ENCODE data around the gene ADPRS. TPM values are rescaled to one million over a fixed set of nuclear protein-coding genes. Genes with fewer than 3 reads are reported as not detected.
A peak's percentile ranks its signal among the peaks of the same experiment; 100 is the strongest.

Gene ADPRS
- total RNA-seq, 1 experiment from 2014 or later, result 27.8 TPM

DNA sequence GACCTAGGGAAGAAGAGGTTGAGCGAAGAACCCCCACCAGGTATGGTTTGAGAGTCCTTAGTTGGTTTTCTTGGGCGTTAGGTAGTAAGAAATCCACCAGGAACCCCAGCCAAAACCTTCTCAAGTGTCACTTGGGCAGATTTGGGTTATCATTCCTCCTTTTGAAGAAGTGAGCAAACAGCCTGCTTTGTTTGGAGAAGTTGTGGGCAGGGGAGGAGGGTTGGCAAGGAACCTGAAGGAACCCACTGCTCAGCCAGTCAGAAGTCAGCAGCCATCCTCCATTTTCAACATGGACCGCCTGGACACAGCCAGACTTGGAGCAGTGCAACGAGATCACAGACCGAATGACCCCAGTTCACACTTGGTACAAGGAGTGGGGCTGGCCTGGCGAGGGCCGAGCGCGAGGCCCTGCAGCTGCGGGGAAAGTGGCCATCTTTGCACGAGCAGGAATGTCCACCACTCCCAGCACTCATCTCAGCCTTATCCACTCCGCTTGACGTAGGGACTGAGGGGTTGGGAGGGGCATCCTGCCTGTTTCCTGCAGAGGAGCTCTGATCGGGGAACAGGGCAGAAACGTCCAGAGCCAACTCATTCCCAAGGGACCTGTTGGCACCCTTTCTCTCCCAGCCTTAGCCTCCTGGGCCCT is 7.2 kb downstream of the ADPRS start:
- H4K8ac ChIP-seq (replicated peaks; ENCODE audit: insufficient read length, low read depth, low read length), result no peak overlapping the region
- no peak overlapping the region for H3T11ph ChIP-seq (ENCODE audit: low read length)
- H2BK120ac ChIP-seq (ENCODE audit: low read depth, low read length, poor library complexity, severe bottlenecking), result no peak overlapping the region
- no peak for TF ChIP-seq CTCF (conservative IDR thresholded peaks at IDR 0.05)
- H3K27me3 ChIP-seq (ENCODE audit: insufficient read depth, low read length), result no peaks in the 10 kb centered on the region
- no peak overlapping the region for H3K9ac ChIP-seq (ENCODE audit: extremely low read depth, insufficient read length, low read length)
- no peaks in the 10 kb centered on the region for H3K4me1 ChIP-seq (ENCODE audit: insufficient read depth, low read length)
- no peak overlapping the region for H3K4me3 Mint-ChIP-seq
- H3K56ac ChIP-seq (ENCODE audit: insufficient read length, low read depth, low read length), result no peak overlapping the region
- H3K9me3 ChIP-seq (ENCODE audit: control insufficient read depth, low read depth, low read length), result no peaks in the 10 kb centered on the region
- H2BK5ac ChIP-seq (ENCODE audit: insufficient read length, low read length), result no peak overlapping the region
- no peak overlapping the region for H3K18ac ChIP-seq (ENCODE audit: insufficient read length, low read depth, low read length)
- no peak overlapping the region for H3K27ac ChIP-seq (ENCODE audit: insufficient read length, low read depth, low read length)
- H4K20me1 ChIP-seq (ENCODE audit: control insufficient read depth, insufficient read depth, insufficient read length), result no peaks in the 10 kb centered on the region
- H4K5ac ChIP-seq (ENCODE audit: insufficient read length, low read depth, low read length), result no peak overlapping the region
- no peaks in the 10 kb centered on the region for H3K79me1 ChIP-seq (ENCODE audit: insufficient read depth, low read depth, low read length, poor library complexity, severe bottlenecking)
- no peaks in the 10 kb centered on the region for H3K27me3 Mint-ChIP-seq (ENCODE audit: low read depth)
- H2BK12ac ChIP-seq (ENCODE audit: insufficient read length, low read depth, low read length), result no peak overlapping the region
- H2BK15ac ChIP-seq (ENCODE audit: low read depth, low read length), result no peak overlapping the region
- WGBS (ENCODE audit: extremely low coverage, insufficient read length, low lambda C conversion rate), result no CpG with 5 or more reads among the region's 15 CpGs
- H3K9me3 Mint-ChIP-seq, result no peaks in the 10 kb centered on the region
- no peak overlapping the region for H3K4ac ChIP-seq (ENCODE audit: low read depth, low read length)
- H3K36me3 Mint-ChIP-seq (ENCODE audit: insufficient read depth in 1 of 3, low read depth in 3 of 3), result peaks cover 19 to 38% (median 36%) of the 10 kb centered on the region in 3 experiments; a peak in 6 of 7 replicates
- no peak overlapping the region for H3K23ac ChIP-seq (ENCODE audit: insufficient read length, low read depth, low read length)
- no peak for DNase-seq
- no peaks in the 10 kb centered on the region for H3K23me2 ChIP-seq (ENCODE audit: insufficient read length, low read depth, low read length, poor library complexity, severe bottlenecking)
- no peak overlapping the region for H3K14ac ChIP-seq (ENCODE audit: insufficient read depth, low read length)
- peak overlapping the region in 1 of 3 experiments; percentile 66; a peak in 1 of 7 replicates for H3K27ac Mint-ChIP-seq
- H3K4me1 Mint-ChIP-seq, result peaks cover 16 to 19% of the 10 kb centered on the region in 2 experiments
- H3K4me2 ChIP-seq (ENCODE audit: insufficient read depth, insufficient read length, low read length), result no peak overlapping the region
- H2AK5ac ChIP-seq (ENCODE audit: insufficient read length, low read length), result no peak overlapping the region
- H2AFZ ChIP-seq (ENCODE audit: low read length), result no peak overlapping the region
- no peaks in the 10 kb centered on the region for H3K79me2 ChIP-seq (ENCODE audit: insufficient read depth, low read length)
- H2BK20ac ChIP-seq (ENCODE audit: low read depth, low read length, poor library complexity, severe bottlenecking), result no peak overlapping the region
- no peak overlapping the region for H4K91ac ChIP-seq (ENCODE audit: insufficient read length, low read depth, low read length)
